Naive thymus-derived CD4-positive, alpha-beta T cell (primary cell): ENCODE measurements around the gene AMN1. TPM values are rescaled to one million over a fixed set of nuclear protein-coding genes. Genes with fewer than 3 reads are reported as not detected.
"Not testable (repeated sequence)": the region's sequence is repeated elsewhere in the genome, so short reads cannot be mapped to it uniquely, and the experiment has no call there.

ENCODE experiments used
- ATAC-seq: fragments of 150-1000 bp; cut with Tn5 transposase; 2 replicates; pipeline ENCODE4 v1.10.0; 2021; ENCODE audit warnings: mild to moderate bottlenecking, moderate library complexity
- CTCF ChIA-PET: fragments of 350-600 bp; sonication (Branson Sonifier 250); formaldehyde crosslinking; loops from one replicate; lab custom pipeline; 2021; ENCODE audit warnings: antibody characterized with exemption; lab: Charles Lee
- POLR2A ChIA-PET: fragments of 350-600 bp; sonication (Branson Sonifier 250); formaldehyde crosslinking; loops from one replicate; lab custom pipeline; 2021; ENCODE audit warnings: antibody characterized with exemption, inconsistent platforms; lab: Charles Lee
- DNase-seq, 9 donors: peaks; one replicate each; pipeline versions ENCODE4 v3.0.0 to v3.0.0-alpha.2; 2020 to 2022; ENCODE audit warnings: mixed read lengths in 1 of 9
- H3K27ac ChIP-seq: one replicate; pipeline ENCODE4 v1.7.0; 2013; ENCODE audit warnings: mild to moderate bottlenecking, low read depth, low read length, moderate library complexity
- H3K27me3 ChIP-seq, 2 donors: one replicate each; pipeline ENCODE4 v1.7.0; 2013; ENCODE audit warnings: low read length in 2 of 2, mild to moderate bottlenecking in 2 of 2, moderate library complexity in 2 of 2; ENCODE audit not compliant: control insufficient read depth in 2 of 2, insufficient read depth in 2 of 2
- H3K36me3 ChIP-seq, 3 experiments: 1 replicate in 2 of 3; 2 replicates in 1 of 3; pipeline ENCODE4 v1.7.0; 2013; ENCODE audit warnings: low read length in 3 of 3, mild to moderate bottlenecking in 3 of 3, moderate library complexity in 1 of 3; ENCODE audit not compliant: insufficient read depth in 3 of 3, control insufficient read depth in 2 of 3
- H3K4me1 ChIP-seq, 2 donors: one replicate each; pipeline ENCODE4 v1.7.0; 2013; ENCODE audit warnings: low read length in 2 of 2, mild to moderate bottlenecking in 2 of 2, moderate library complexity in 1 of 2; ENCODE audit not compliant: control insufficient read depth in 2 of 2, insufficient read depth in 2 of 2
- H3K4me3 ChIP-seq: 2 replicates; pipeline ENCODE4 v1.7.0; 2013; ENCODE audit warnings: mild to moderate bottlenecking, low read length
- H3K9me3 ChIP-seq, 3 experiments: 1 replicate in 2 of 3; 2 replicates in 1 of 3; pipeline ENCODE4 v1.7.0; 2013; ENCODE audit warnings: low read length in 3 of 3; ENCODE audit not compliant: control insufficient read depth in 2 of 3
- H3K27ac Mint-ChIP-seq, 9 donors: one replicate each; pipeline ENCODE4 v1.8.0; 2020 to 2022; ENCODE audit warnings: mixed read lengths in 9 of 9, mild to moderate bottlenecking in 8 of 9, moderate library complexity in 5 of 9, inconsistent platforms in 2 of 9
- H3K27me3 Mint-ChIP-seq, 5 donors: one replicate each; pipeline ENCODE4 v1.8.0; 2021 to 2022; ENCODE audit warnings: mixed read lengths in 5 of 5, mild to moderate bottlenecking in 1 of 5
- H3K36me3 Mint-ChIP-seq, 5 donors: one replicate each; pipeline ENCODE4 v1.8.0; 2020 to 2022; ENCODE audit warnings: mixed read lengths in 5 of 5, mild to moderate bottlenecking in 3 of 5, inconsistent platforms in 1 of 5
- H3K4me1 Mint-ChIP-seq, 7 donors: one replicate each; pipeline ENCODE4 v1.8.0; 2020 to 2022; ENCODE audit warnings: mixed read lengths in 7 of 7, mild to moderate bottlenecking in 3 of 7, inconsistent platforms in 1 of 7
- H3K4me3 Mint-ChIP-seq, 10 donors: one replicate each; pipeline ENCODE4 v1.8.0; 2020 to 2022; ENCODE audit warnings: mild to moderate bottlenecking in 10 of 10, mixed read lengths in 10 of 10, moderate library complexity in 6 of 10, inconsistent platforms in 2 of 10
- H3K9me3 Mint-ChIP-seq, 11 donors: one replicate each; pipeline ENCODE4 v1.8.0; 2020 to 2022; ENCODE audit warnings: mixed read lengths in 11 of 11, mild to moderate bottlenecking in 4 of 11, inconsistent platforms in 1 of 11, moderate library complexity in 1 of 11
- intact Hi-C, 2 donors: fragments of 100-400 bp; cut with micrococcal nuclease; formaldehyde crosslinking; loops; one replicate each; pipeline ENCODE4 v1.15.1; 2023
- polyA plus RNA-seq, 2 donors: library from polyadenylated mRNA; unstranded; fragments of 300-500 nt; fragmentation: Illumina TruSeq; gene quantifications; one replicate each; pipeline ENCODE4 v1.2.3, GENCODE V29; 2021
- total RNA-seq, 6 experiments: library from RNA in 5 of 6; stranded (reverse) in 5 of 6; gene quantifications; 1 replicate in 5 of 6; 2 replicates in 1 of 6; pipeline ENCODE4 v1.2.3 and lab custom pipeline; 2021 to 2026

AMN1 gene
- total and polyA plus RNA-seq, 7 experiments from 2014 or later = 4.1 to 22.9 (median 15.7) TPM

GRCh38 chr12:31702047-31702446 lies 26.8 kb downstream of the AMN1 start:
- H3K36me3 ChIP-seq = peaks cover 0 to 33% (median 10%) of the 10 kb centered on the region in 3 experiments
- H3K36me3 Mint-ChIP-seq = peaks cover 11 to 45% (median 25%) of the 10 kb centered on the region in 5 donors
- no peaks in the 10 kb centered on the region for H3K27me3 ChIP-seq
- no peak overlapping the region for H3K4me3 ChIP-seq
- H3K4me1 Mint-ChIP-seq = peaks cover 12 to 45% (median 34%) of the 10 kb centered on the region in 7 donors
- no peak for DNase-seq
- ChIA-PET CTCF (interaction anchor here (1.0 to 1.1 kb wide), 2 partner anchors 73 to 259 kb away, joined by 3 to 4 read pairs; no protein-coding TSS in a partner anchor), POLR2A (interaction anchor here (0.7 to 1.6 kb wide), 3 partner anchors 49 to 131 kb away, joined by 3 to 5 read pairs (median 3); no protein-coding TSS in a partner anchor)
- ATAC-seq = no peak
- H3K9me3 Mint-ChIP-seq = peaks cover 0 to 4% (median 0%) of the 10 kb centered on the region in 11 donors
- H3K27ac ChIP-seq = no peak overlapping the region
- no peaks in the 10 kb centered on the region for H3K9me3 ChIP-seq
- intact Hi-C loops = no loop called here
- H3K4me3 Mint-ChIP-seq = no peak overlapping the region
- H3K4me1 ChIP-seq = peaks cover 0 to 12% of the 10 kb centered on the region in 2 donors
- no peaks in the 10 kb centered on the region for H3K27me3 Mint-ChIP-seq
- H3K27ac Mint-ChIP-seq = peak overlapping the region in 2 of 9 donors; percentile 24 to 61

DNA sequence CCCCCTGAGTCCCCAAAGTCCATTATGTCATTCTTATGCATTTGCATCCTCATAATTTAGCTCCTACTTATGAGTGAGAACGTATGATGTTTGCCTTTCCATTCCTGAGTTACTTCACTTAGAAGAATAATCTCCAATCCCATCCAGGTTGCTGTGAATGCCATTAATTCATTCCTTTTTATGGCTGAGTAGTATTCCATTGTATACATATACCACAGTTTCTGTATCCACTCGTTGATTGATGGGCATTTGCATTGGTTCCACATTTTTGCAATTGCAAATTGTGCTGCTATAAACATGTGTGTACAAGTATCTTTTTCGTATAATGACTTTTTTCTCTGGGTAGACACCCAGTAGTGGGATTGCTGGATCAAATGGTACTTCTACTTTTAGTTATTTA lies 38.9 kb downstream of the AMN1 start:
- Mint-ChIP-seq H3K36me3 (peaks cover 0 to 58% (median 55%) of the 10 kb centered on the region in 5 donors), H3K27ac (peak overlapping the region in 1 of 9 donors; percentile 31), H3K9me3 (peaks cover 0 to 43% (median 9%) of the 10 kb centered on the region in 11 donors)
- POLR2A ChIA-PET, H3K4me1 Mint-ChIP-seq, H3K9me3 ChIP-seq, H3K4me1 ChIP-seq, H3K27ac ChIP-seq, ATAC-seq, H3K4me3 Mint-ChIP-seq, intact Hi-C loops, H3K27me3 ChIP-seq, DNase-seq, H3K4me3 ChIP-seq, CTCF ChIA-PET, H3K27me3 Mint-ChIP-seq: not testable (repeated sequence)
- H3K36me3 ChIP-seq = peaks cover 0 to 34% (median 0%) of the 10 kb centered on the region in 3 experiments

- peaks cover 4 to 30% (median 5%) of the 10 kb centered on the region in 3 experiments for H3K36me3 ChIP-seq
- no peak for DNase-seq
- Mint-ChIP-seq H3K4me1 (peaks cover 0 to 8% (median 7%) of the 10 kb centered on the region in 7 donors), H3K27me3 (no peaks in the 10 kb centered on the region), H3K4me3 (no peak overlapping the region), H3K36me3 (peaks cover 3 to 79% (median 68%) of the 10 kb centered on the region in 5 donors), H3K27ac (peak overlapping the region in 2 of 9 donors; percentile 28 to 41), H3K9me3 (peaks cover 0 to 71% (median 22%) of the 10 kb centered on the region in 11 donors)
- intact Hi-C loops = no loop called here
- CTCF ChIA-PET = no interaction called here
- peaks cover 0 to 5% of the 10 kb centered on the region in 2 donors for H3K4me1 ChIP-seq
- H3K4me3 ChIP-seq = no peak overlapping the region
- peaks cover 0 to 21% (median 7%) of the 10 kb centered on the region in 3 experiments for H3K9me3 ChIP-seq
- H3K27me3 ChIP-seq = no peaks in the 10 kb centered on the region
- peak; percentile 78 for ATAC-seq
- POLR2A ChIA-PET = interaction anchor here (0.6 to 0.8 kb wide), 2 partner anchors 30 to 40 kb away, joined by 3 to 4 read pairs; no protein-coding TSS in a partner anchor
- no peak overlapping the region for H3K27ac ChIP-seq
These were observed 41.7 kb downstream of the AMN1 start for GRCh38 chr12:31687101-31687527.

- no peak overlapping the region for H3K4me3 Mint-ChIP-seq
- H3K27me3 ChIP-seq = no peaks in the 10 kb centered on the region
- H3K27ac Mint-ChIP-seq = no peak overlapping the region
- DNase-seq (no peak), ATAC-seq (no peak)
- CTCF ChIA-PET = interaction anchor here (0.7 kb wide), 1 partner anchor 339 kb away, joined by 5 read pairs; no protein-coding TSS in a partner anchor
- H3K4me1 ChIP-seq = peaks cover 0 to 5% of the 10 kb centered on the region in 2 donors
- H3K4me1 Mint-ChIP-seq = peaks cover 0 to 11% (median 11%) of the 10 kb centered on the region in 7 donors
- intact Hi-C loops = loop anchor here in 1 of 2 donors (2.0 kb wide), 1 partner anchor 619 kb away; no protein-coding TSS in a partner anchor
- H3K27ac ChIP-seq = no peak overlapping the region
- H3K27me3 Mint-ChIP-seq = no peaks in the 10 kb centered on the region
- peaks cover 4 to 30% (median 5%) of the 10 kb centered on the region in 3 experiments for H3K36me3 ChIP-seq
- peaks cover 0 to 69% (median 23%) of the 10 kb centered on the region in 11 donors for H3K9me3 Mint-ChIP-seq
- peaks cover 5 to 74% (median 67%) of the 10 kb centered on the region in 5 donors for H3K36me3 Mint-ChIP-seq
- POLR2A ChIA-PET = interaction anchor here (0.9 kb wide), 2 partner anchors 14 to 32 kb away, joined by 3 read pairs; no protein-coding TSS in a partner anchor
- H3K9me3 ChIP-seq = peaks cover 0 to 21% (median 7%) of the 10 kb centered on the region in 3 experiments
- no peak overlapping the region for H3K4me3 ChIP-seq
These were observed 43.0 kb downstream of the AMN1 start for GRCh38 chr12:31685801-31686200.

DNA sequence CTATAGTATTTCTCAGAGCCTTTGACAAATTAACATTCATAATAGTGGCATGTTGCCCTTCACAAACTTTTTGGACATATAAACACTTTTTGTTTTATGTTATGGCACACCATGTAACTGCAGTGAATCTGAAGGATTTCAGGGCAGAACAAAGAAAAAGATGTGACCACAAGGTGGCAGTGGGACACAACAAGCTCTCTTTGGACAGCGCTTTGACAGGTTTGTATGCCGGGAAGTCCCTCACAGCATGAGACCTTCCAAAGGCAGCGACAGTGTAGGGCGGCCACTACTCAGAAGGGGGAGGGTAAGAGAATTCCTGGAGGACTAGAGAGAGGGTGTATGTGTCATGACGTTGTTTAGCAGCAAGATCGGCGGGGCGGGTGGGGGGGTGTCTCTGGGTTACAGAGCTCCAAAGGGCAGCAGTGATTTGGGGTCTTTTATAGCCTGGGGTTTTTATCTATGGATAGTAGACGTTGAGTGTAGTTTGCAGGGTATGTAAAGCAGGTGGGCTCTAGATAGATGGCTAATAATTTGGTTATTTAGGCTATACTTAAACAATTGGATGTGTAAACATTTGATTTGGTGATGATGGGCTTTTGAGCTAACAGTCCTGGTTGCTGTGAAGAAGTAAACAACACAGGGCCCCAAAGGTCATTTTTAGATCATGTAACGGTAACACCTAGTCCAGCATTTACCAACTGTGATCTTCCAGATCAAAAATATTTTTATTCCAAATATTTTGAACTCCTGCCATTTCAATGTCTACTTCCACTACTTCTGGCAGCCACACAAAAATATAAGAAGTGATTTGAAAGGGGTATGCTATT lies 46.5 kb downstream of the AMN1 start:
- H3K27ac ChIP-seq = no peak overlapping the region
- Mint-ChIP-seq H3K27ac (peak overlapping the region; percentile 9 to 97 (median 74)), H3K9me3 (peaks cover 0 to 52% (median 22%) of the 10 kb centered on the region in 11 donors), H3K4me3 (peak overlapping the region in 9 of 10 donors; percentile 2 to 74 (median 23)), H3K36me3 (peaks cover 5 to 53% (median 48%) of the 10 kb centered on the region in 5 donors), H3K4me1 (peaks cover 5 to 17% (median 11%) of the 10 kb centered on the region in 7 donors), H3K27me3 (no peaks in the 10 kb centered on the region)
- H3K4me1 ChIP-seq = peaks cover 0 to 5% of the 10 kb centered on the region in 2 donors
- peaks cover 4 to 17% (median 5%) of the 10 kb centered on the region in 3 experiments for H3K36me3 ChIP-seq
- intact Hi-C loops = loop anchor here (1.0 to 2.0 kb wide), 9 partner anchors 29 to 630 kb away; partner anchors contain the start of genes RESF1 (in 2 of the 2) and AMN1 (in 1 of the 2)
- DNase-seq (peak; percentile 30 to 72 (median 66)), ATAC-seq (peak; percentile 96)
- H3K27me3 ChIP-seq = no peaks in the 10 kb centered on the region
- peaks cover 0 to 21% (median 7%) of the 10 kb centered on the region in 3 experiments for H3K9me3 ChIP-seq
- ChIA-PET POLR2A (interaction anchor here (0.9 to 1.4 kb wide), 4 partner anchors 11 to 278 kb away, joined by 3 to 4 read pairs (median 4); partner anchors contain the start of gene AMN1), CTCF (interaction anchor here (0.5 to 3.0 kb wide), 9 partner anchors 30 to 630 kb away, joined by 3 to 13 read pairs (median 4); no protein-coding TSS in a partner anchor)
- no peak overlapping the region for H3K4me3 ChIP-seq

DNA sequence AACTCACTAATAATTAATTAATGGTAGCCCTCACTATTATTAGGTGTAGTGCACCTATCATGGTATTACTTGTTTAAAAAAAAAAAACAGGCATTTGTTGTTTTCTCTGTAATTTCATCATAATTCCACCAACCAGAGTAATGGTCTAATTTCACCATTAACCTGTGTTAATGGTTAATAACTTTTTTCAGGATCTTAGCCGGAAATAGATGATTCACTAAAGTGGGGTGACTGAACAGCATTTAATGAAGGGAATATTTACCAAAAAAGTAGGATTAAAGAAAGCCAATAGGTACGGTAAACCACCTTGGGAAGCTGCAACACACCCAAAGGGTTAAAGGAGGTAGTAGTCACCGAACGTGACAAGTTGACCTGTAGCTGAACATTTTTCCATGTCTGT lies 56.3 kb downstream of the AMN1 start:
- no peaks in the 10 kb centered on the region for H3K4me1 ChIP-seq
- ChIA-PET CTCF (no interaction called here), POLR2A (interaction anchor here (1.1 kb wide), 1 partner anchor 13 kb away, joined by 4 read pairs; the partner anchor contains the start of gene ETFBKMT)
- intact Hi-C loops = no loop called here
- DNase-seq = no peak
- ATAC-seq = no peak
- peaks cover 0 to 9% (median 9%) of the 10 kb centered on the region in 3 experiments for H3K9me3 ChIP-seq
- Mint-ChIP-seq H3K27ac (no peak overlapping the region), H3K4me3 (no peak overlapping the region), H3K27me3 (no peaks in the 10 kb centered on the region), H3K4me1 (peaks cover 0 to 9% (median 0%) of the 10 kb centered on the region in 7 donors), H3K9me3 (peaks cover 0 to 24% (median 5%) of the 10 kb centered on the region in 11 donors), H3K36me3 (peaks cover 3 to 67% (median 58%) of the 10 kb centered on the region in 5 donors)
- no peaks in the 10 kb centered on the region for H3K27me3 ChIP-seq
- no peak overlapping the region for H3K4me3 ChIP-seq
- H3K36me3 ChIP-seq = peaks cover 0 to 3% (median 0%) of the 10 kb centered on the region in 3 experiments
- no peak overlapping the region for H3K27ac ChIP-seq
